Fibroblast of villous mesenchyme (primary cell): Measurements from ENCODE around the gene PRKG1. TPM values are rescaled to one million over a fixed set of nuclear protein-coding genes. Genes with fewer than 3 reads are reported as not detected.

Experiments used
- DNase-seq: peaks from one replicate; pipeline ENCODE4 v3.0.0-alpha.2; 2010; ENCODE audit warnings: low read depth
- H3K4me3 ChIP-seq: 2 replicates; pipeline ENCODE4 v1.5.1; 2011; ENCODE audit warnings: low read depth, mild to moderate bottlenecking, low read length
- total RNA-seq: library from RNA; depleted of rRNA; stranded (reverse); fragments of >200 nt; gene quantifications from 2 replicates; pipeline ENCODE4 v1.2.3, GENCODE V29; 2012
- TF ChIP-seq, protein P1 (sequence below): IDR thresholded peaks from 2 replicates; pipeline ENCODE4 v1.5.1; 2012; ENCODE audit warnings: low read depth, mild to moderate bottlenecking, low read length; ENCODE audit not compliant: insufficient read depth

PRKG1 gene
- total RNA-seq, 1 donor, result 19.0 TPM

DNA sequence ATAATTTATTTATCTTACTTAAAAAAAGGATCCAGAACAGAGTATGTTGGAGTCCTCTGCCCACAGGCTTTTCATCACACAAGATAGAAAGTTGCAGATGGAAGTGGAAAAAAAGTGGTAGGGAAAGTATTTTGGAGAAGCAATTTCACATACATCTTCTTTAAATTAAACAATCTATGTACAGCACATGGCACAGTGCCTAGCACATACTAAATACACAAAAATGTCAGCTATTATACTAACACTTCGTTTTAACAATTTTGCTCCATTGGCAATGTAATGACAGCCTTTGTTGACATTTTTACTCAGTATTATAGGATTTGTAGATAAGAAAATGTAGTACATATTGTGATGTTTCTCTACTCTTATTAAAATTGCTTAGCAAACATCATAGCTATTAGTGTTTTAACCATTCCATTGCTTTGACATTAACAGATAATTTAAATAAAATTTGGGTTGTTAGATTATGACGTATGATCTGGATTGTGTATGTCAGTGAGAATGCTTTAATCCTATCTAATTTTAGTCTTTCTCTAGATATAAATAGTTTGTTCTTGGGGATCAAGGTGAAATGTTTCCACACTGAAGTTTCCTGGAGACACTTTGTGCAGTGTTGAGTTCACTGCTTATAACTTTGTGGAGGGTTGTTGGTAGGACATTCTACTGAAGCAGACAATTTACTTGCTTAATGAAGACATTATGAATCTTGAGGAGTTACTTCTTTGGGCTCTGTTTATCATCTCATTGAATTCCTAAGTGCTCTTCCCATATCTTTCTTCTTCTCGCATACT is 1037.0 kb downstream of the PRKG1 start:
- TF ChIP-seq, protein P1, sequence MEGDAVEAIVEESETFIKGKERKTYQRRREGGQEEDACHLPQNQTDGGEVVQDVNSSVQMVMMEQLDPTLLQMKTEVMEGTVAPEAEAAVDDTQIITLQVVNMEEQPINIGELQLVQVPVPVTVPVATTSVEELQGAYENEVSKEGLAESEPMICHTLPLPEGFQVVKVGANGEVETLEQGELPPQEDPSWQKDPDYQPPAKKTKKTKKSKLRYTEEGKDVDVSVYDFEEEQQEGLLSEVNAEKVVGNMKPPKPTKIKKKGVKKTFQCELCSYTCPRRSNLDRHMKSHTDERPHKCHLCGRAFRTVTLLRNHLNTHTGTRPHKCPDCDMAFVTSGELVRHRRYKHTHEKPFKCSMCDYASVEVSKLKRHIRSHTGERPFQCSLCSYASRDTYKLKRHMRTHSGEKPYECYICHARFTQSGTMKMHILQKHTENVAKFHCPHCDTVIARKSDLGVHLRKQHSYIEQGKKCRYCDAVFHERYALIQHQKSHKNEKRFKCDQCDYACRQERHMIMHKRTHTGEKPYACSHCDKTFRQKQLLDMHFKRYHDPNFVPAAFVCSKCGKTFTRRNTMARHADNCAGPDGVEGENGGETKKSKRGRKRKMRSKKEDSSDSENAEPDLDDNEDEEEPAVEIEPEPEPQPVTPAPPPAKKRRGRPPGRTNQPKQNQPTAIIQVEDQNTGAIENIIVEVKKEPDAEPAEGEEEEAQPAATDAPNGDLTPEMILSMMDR, result no peak
- no peak for DNase-seq
- no peak overlapping the region for H3K4me3 ChIP-seq

DNA sequence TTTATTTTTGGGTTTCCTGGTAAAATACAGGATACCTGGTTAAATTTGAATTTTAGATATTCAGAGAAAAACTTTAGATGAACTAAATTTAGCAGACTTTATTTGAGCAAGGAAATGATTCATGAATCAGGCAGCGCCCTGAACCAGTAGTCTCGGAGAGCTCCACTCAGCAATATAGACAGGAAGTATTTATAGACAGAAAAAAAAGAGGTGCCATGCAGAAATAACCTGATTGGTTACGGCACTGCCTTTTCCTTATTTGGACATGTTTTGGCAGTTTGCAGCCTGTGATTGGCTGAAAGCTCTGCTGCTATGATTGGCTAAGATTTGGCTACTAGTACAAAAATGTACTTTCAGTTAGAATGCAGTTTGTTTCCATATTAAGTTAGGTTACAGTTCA is 1041.5 kb downstream of the PRKG1 start:
- no peak overlapping the region for H3K4me3 ChIP-seq
- TF ChIP-seq, protein P1, result no peak
- no peak for DNase-seq

DNA sequence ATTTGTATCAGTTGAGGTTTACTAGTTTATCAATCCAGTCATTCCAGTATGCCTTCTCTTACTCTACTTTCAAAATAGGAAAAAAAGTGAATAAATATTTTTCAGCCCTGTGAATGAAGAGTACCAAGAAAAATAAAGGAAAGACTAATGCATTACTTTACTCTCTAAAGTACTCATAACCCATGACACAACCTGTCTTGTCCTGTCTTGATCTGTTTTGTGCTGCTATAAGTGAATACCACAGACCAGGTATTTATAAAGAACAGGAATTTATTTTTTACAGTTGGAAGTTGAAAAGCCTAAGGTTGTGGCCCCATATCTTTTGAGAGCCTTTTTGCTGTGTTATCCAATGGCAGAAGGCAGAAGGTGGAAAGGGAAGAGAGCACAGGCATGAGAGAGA is 1045.2 kb downstream of the PRKG1 start:
- TF ChIP-seq, protein P1, result no peak

DNA sequence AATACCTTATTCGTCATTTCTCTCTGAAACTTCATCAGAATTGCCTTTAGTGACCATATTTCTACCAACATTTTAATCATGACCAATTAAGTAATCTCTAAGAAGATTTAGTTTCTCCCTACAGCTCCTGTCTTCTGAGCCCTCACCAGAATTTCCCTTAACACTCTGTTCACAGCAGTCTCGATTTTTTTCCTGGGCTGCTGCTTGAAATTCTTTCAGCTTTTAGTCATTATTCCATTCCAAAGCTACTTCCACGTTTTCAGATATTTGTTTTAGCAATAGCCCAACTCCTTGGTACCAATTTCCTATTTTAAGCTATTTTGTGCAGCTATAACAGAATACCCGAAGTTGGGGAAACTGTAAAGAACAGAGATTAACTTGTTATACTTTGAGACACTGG is 1047.4 kb downstream of the PRKG1 start:
- no peak for DNase-seq
- TF ChIP-seq, protein P1, result no peak

More for the DNA sequence above, 1045.2 kb downstream of the PRKG1 start:
- H3K4me3 ChIP-seq, result no peak overlapping the region
- DNase-seq, result no peak

DNA sequence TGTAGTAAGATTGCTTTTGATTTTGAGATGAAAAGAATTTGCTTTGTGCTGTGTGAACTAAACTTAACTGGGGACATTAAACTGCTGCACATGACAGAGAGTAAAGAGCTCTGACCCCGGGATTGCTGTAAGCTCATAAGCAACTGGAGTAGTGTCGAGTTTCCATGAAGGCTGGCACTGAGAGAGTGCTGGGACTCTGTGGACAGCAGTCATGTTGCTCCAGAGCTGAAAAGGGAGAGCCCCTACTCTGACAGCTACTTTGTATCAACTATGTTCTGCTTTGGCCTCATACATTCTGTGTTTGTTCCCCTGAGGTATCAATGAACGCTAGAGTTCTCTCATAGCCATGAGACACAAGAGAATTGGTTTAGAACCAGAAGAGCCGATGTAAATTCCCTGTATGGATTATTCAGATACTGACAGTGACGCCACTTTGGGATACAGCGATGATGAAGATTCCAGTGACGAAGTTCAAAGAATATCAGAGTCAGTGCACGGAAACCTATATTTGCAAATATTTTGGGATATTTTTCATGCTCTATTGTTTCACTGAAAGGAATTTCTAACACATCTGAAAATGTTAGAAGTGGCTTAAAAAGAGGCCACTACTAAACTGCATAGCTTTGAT is 1053.9 kb downstream of the PRKG1 start:
- no peak overlapping the region for H3K4me3 ChIP-seq
- no peak for DNase-seq
- TF ChIP-seq, protein P1, result no peak

More for the DNA sequence above, 1047.4 kb downstream of the PRKG1 start:
- H3K4me3 ChIP-seq, result no peak overlapping the region

DNA sequence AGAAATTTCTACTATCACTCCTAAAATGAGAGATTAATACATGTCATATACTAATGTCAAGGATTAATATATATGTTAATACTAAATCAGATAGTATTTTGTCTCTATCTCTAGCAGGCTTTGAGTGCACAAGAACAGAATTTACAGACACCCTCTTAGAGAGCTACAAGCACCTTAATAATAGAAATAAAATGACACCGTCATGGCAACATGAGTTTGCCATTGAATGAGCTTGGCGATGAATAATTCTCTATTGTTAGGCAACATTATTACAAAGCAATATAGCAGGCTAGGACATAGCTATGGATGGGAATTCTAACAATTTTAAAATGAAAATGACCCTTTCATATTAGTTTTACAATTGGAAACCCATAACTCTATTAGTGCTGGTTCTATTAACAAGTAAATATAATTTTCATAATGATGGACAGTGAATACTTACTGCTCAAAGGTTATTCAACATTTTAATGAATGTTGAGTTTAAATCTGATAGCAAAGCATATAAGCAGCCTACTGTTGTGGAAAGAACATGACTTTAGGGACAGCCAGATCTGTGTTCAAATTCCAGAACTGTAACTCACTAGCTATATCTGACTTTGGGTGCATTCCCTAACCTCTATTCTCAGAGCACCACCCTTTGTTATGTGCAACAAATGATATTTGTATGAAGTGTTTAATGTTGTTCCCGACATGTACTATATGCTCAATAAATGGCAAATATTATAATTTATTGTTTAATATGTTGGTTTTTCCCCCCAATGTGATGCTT is 1055.3 kb downstream of the PRKG1 start:
- TF ChIP-seq, protein P1, result no peak
- H3K4me3 ChIP-seq, result no peak overlapping the region
- DNase-seq, result no peak
